Measurements from ENCODE around the gene RPP40.

- TF ChIP-seq CTCF (IDR thresholded peaks at IDR 0.05) = no peak
- no peak for TF ChIP-seq POLR2A (IDR thresholded peaks at IDR 0.05)
Measured at GRCh38 chr6:4994741-4995140, 9.1 kb downstream of the RPP40 start.
